PFSK-1 (cell line): ENCODE measurements around the gene SPEG.

Experiments used
- FOXP2 ChIP-seq: optimal IDR thresholded peaks from 2 replicates; pipeline ENCODE3; 2011; ENCODE audit warnings: borderline replicate concordance, control low read depth, inconsistent platforms; ENCODE audit not compliant: insufficient read depth; ENCODE audit errors: extremely low read length, extremely low read depth
- POLR2AphosphoS5 ChIP-seq: IDR thresholded peaks from 2 replicates; pipeline ENCODE4 v1.6.1; 2012; ENCODE audit warnings: low read depth, mild to moderate bottlenecking, control low read depth, low read length, moderate library complexity
- REST ChIP-seq, 2 experiments: IDR thresholded peaks; 2 replicates each; pipeline versions ENCODE4 v1.6.1 to v1.8.0; 2011 to 2012; ENCODE audit warnings: low read depth in 2 of 2, low read length in 2 of 2, control low read depth in 1 of 2, inconsistent platforms in 1 of 2, mild to moderate bottlenecking in 1 of 2, moderate library complexity in 1 of 2; ENCODE audit not compliant: insufficient read depth in 1 of 2
- SIN3A ChIP-seq: IDR thresholded peaks from 2 replicates; pipeline ENCODE4 v1.6.1; 2012; ENCODE audit warnings: mild to moderate bottlenecking, low read length, moderate library complexity, borderline replicate concordance; ENCODE audit not compliant: insufficient read depth
- TAF1 ChIP-seq: IDR thresholded peaks from 2 replicates; pipeline ENCODE4 v1.6.1; 2012; ENCODE audit warnings: low read length, control low read depth, borderline replicate concordance; ENCODE audit not compliant: insufficient read depth

The SPEG gene

GRCh38 chr2:219423652-219424377 is 10.8 kb upstream of the SPEG start:
- TF ChIP-seq TAF1 (no peak), POLR2AphosphoS5 (no peak), REST (IDR thresholded peaks at IDR 0.05; ENCODE audit: insufficient read depth in 1 of 2, low read depth in 2 of 2, low read length in 2 of 2) (no peak), SIN3A (no peak), FOXP2 (no peak)

- TF ChIP-seq SIN3A, result no peak
- TF ChIP-seq POLR2AphosphoS5, result no peak
- no peak for TF ChIP-seq REST (IDR thresholded peaks at IDR 0.05; ENCODE audit: insufficient read depth in 1 of 2, low read depth in 2 of 2, low read length in 2 of 2)
- no peak for TF ChIP-seq FOXP2
- no peak for TF ChIP-seq TAF1
These were observed 9.2 kb upstream of the SPEG start for GRCh38 chr2:219425238-219426067.

GRCh38 chr2:219426068-219426443 is 8.6 kb upstream of the SPEG start:
- no peak for TF ChIP-seq POLR2AphosphoS5
- TF ChIP-seq REST (IDR thresholded peaks at IDR 0.05; ENCODE audit: insufficient read depth in 1 of 2, low read depth in 2 of 2, low read length in 2 of 2), result no peak
- no peak for TF ChIP-seq TAF1
- no peak for TF ChIP-seq SIN3A
- no peak for TF ChIP-seq FOXP2

GRCh38 chr2:219426534-219427136 is 8.0 kb upstream of the SPEG start:
- TF ChIP-seq POLR2AphosphoS5 (no peak), REST (IDR thresholded peaks at IDR 0.05; ENCODE audit: insufficient read depth in 1 of 2, low read depth in 2 of 2, low read length in 2 of 2) (no peak), TAF1 (no peak), SIN3A (no peak), FOXP2 (no peak)
